Fibroblast of pulmonary artery (primary cell): ENCODE measurements around the gene CDH23.

Experiments
- DNase-seq: peaks from one replicate; pipeline ENCODE4 v3.0.0-alpha.2; 2010; ENCODE audit warnings: low read depth
- H3K4me3 ChIP-seq: replicated peaks from 2 replicates; pipeline ENCODE4 v1.5.1; 2011; ENCODE audit warnings: low read depth, mild to moderate bottlenecking, control low read depth, low read length, moderate library complexity
- TF ChIP-seq, protein P1 (sequence below): IDR thresholded peaks from 2 replicates; pipeline ENCODE4 v1.5.1; 2011; ENCODE audit warnings: mild to moderate bottlenecking, control low read depth, low read length, inconsistent platforms; ENCODE audit errors: missing control alignments

Gene CDH23

DNA sequence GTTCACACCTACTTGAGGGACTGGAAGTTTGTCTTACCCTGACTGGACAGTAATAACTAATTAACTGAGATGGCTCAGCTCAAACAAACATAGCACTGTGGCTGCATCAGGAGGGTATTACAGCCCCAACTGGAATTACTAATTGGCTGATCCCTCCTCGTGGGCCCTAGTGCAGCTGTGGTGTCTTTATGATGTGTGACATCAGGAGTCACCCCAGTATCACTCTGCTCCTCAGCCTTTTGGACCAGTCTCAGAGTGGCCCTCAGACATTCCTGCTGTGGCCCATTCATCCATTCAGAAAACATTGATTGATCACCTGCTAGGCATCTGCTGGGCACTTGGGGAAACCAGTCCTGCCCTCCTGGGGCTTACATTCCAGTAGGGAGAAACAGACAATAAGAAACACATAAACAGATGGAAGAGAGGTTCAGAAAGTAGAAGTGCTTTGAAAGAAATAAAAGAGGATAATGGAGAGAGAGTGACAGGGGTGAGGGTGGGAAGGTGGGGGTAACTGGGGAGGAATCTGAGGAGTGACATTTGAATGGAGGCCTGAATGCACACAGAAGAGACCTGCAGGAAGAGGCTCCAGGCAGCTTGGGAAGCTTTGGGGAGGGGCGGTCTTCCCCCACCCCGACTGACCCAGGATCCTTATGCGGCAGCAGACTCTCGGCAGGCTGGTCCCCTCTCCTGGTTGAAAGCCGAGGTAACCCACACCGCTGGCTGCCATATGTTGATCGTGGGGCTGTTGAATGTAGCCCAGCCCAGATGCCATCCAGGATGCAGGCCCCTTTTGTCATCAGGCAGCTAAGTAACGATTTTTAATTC, 209.7 kb downstream of the CDH23 start:
- TF ChIP-seq, protein P1, sequence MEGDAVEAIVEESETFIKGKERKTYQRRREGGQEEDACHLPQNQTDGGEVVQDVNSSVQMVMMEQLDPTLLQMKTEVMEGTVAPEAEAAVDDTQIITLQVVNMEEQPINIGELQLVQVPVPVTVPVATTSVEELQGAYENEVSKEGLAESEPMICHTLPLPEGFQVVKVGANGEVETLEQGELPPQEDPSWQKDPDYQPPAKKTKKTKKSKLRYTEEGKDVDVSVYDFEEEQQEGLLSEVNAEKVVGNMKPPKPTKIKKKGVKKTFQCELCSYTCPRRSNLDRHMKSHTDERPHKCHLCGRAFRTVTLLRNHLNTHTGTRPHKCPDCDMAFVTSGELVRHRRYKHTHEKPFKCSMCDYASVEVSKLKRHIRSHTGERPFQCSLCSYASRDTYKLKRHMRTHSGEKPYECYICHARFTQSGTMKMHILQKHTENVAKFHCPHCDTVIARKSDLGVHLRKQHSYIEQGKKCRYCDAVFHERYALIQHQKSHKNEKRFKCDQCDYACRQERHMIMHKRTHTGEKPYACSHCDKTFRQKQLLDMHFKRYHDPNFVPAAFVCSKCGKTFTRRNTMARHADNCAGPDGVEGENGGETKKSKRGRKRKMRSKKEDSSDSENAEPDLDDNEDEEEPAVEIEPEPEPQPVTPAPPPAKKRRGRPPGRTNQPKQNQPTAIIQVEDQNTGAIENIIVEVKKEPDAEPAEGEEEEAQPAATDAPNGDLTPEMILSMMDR, result no peak
- DNase-seq, result no peak
- no peak overlapping the region for H3K4me3 ChIP-seq

DNA sequence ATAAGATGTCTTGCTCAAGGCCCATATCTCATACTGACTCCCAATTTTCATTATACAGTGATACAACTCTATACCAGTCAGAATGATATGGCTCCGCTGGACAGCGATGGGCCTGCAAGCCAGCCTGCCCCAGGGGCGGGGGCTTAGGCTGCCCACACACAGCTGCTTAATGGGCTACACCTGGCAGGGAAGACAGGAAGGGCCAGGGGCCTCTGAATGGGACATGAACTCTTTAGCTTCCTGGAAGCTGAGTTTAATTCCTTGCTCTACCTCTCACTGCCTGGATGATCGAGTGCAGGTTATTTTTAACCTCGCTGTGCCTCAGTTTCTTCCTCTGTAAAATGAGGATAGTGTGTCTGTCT, 210.3 kb downstream of the CDH23 start:
- TF ChIP-seq, protein P1, result no peak
- DNase-seq, result no peak
- no peak overlapping the region for H3K4me3 ChIP-seq

DNA sequence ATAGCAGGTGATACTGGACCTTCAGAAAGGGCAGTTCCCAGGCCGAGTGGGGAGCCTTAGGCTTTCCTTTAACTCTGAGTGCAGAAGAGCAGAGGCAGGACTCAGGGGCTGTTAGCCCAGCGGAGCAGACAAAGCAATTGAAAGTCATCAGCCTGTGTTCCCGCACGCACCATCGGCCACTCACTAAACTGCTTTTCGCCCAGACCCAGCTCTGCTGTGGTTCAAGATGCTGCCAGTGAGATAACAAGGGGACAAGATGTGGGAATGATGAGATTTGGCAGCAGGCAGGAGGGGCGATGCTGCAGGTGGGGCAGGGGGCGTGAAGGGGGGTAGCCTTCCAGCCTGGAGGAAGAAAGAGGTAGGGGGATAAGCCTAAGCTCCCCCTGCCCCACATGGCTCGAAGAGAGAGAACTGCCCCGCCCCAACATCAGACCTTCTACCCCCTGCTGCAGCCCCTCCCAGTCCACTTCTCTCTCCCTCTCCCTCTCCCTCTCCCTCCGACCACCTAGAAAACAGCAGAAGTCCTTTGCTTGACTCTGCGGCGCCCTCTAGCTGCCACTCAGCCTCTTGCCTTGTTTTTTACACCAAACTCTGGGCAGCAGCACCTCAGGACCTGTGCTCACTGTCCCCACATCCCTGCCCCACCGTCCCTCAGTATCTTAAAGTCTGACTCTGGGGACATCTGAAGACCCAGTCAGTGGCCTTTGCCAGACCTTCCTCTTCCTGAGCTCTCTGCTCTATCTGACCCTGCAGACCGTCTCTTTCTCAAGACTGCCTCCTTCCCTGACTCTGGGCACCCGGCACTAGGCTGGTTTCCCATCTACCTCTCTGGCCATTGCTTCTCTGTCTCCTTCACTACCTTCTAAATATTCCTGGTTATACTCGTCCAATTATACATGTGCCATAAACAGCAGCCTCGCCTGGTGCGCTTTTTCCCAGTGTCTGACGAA, 212.4 kb downstream of the CDH23 start:
- TF ChIP-seq, protein P1, result peak; percentile 82
- H3K4me3 ChIP-seq, result no peak overlapping the region
- peak; percentile 71 for DNase-seq

DNA sequence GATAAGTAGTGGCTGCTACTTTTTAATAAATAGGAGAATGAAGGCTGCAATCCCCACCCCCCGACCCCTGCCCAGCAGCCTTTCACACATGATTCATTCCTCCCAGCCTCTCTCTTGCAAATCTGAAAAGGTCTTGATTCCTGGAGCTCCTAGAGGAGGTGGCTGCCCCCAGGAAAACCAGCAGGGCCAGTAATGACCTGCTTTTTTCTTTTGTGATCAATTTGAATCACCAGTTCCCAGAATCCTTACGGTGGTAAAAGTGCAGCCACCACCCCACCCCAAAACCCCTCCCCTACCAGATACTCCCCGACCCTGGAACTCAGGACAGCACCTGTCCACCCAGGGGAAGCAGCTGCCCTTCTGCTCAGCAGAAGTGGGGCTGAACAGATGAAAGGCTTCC, 213.9 kb downstream of the CDH23 start:
- TF ChIP-seq, protein P1, result no peak
- no peak for DNase-seq

DNA sequence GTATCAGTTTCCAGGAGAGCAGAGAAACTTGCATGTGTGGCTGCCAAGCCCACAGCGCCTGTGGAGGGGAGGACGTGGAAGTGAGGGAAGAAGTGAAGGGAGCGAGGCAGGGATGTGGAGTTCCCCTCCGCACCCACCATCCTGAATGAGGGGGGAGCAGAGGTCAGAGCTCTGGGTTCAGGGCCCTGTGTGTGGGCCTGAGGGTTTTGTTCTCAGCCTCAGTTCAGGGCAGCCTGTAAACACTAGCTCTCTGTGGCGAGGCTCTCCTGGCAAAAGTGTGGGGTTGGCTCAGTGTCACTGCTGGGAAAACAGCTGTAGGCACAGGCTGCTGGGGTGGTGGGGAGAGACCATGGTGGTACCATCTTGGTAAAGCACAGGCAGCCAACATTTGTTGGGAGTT, 214.4 kb downstream of the CDH23 start:
- TF ChIP-seq, protein P1, result no peak
- no peak overlapping the region for H3K4me3 ChIP-seq
- DNase-seq, result no peak

More for the DNA sequence above, 213.9 kb downstream of the CDH23 start:
- no peak overlapping the region for H3K4me3 ChIP-seq

DNA sequence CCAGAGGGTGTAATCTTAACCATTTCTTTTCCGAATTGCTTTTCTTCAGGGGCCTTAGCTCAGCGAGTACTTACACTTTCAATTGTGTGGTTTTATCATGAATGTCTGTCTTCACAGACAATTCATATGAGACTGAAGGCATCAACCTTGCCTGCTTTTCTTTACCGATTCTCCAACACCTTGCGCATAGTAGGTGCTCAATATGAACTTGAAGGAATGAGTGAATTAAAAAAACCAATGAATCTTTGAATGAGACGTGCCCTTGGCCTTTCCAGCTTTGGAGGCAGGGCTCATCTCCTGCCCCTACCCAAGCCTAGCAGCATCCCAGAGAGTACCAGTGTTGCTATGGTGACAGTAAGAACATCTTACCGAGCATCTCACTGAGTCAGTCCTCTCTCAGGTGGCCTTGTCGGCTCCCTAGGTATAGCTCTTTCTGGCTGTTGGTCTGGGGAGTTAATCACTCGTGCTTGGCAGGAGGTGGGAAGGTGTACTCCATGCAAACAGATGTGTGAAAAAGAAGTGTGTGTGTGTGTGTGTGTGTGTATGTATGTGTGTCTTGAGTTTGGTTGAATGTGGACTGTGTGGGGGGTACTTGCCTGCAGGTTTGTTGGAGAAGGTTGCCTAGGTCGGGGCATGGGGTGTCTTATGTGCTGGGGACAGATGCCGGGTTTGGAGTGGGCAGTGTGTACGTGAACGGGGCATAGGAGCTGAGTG, 215.1 kb downstream of the CDH23 start:
- no peak overlapping the region for H3K4me3 ChIP-seq
- TF ChIP-seq, protein P1, result no peak
- no peak for DNase-seq
